GM13976 (cell line): ENCODE measurements around the gene CASP9.

ENCODE experiments used
- DNase-seq: peaks from one replicate; pipeline ENCODE4 v3.0.0; 2012; ENCODE audit warnings: low spot score
- CTCF ChIP-seq: IDR thresholded peaks from 2 replicates; pipeline ENCODE4 v1.5.1; 2012; ENCODE audit warnings: borderline replicate concordance, mild to moderate bottlenecking; ENCODE audit not compliant: insufficient read depth; ENCODE audit errors: extremely low read depth, missing control alignments, control extremely low read depth
- in situ Hi-C: fragments of 300-500 bp; cut with MboI; formaldehyde crosslinking; loops from one replicate; pipeline ENCODE4 v1.12.0; 2022; ENCODE audit warnings: low sequenced_read_pairs, mixed read lengths, inconsistent platforms; ENCODE audit not compliant: unreplicated experiment

CASP9 gene

GRCh38 chr1:15452216-15452615, 71.8 kb downstream of the CASP9 start:
- no peak for DNase-seq
- in situ Hi-C loops = no loop called here
- TF ChIP-seq CTCF = no peak

GRCh38 chr1:15451014-15451722, 72.8 kb downstream of the CASP9 start:
- no peak for DNase-seq
- in situ Hi-C loops = no loop called here
- no peak for TF ChIP-seq CTCF

GRCh38 chr1:15449567-15449966, 74.4 kb downstream of the CASP9 start:
- in situ Hi-C loops = no loop called here
- TF ChIP-seq CTCF = no peak
- no peak for DNase-seq

GRCh38 chr1:15448877-15449462, 75.0 kb downstream of the CASP9 start:
- no peak for TF ChIP-seq CTCF
- in situ Hi-C loops = no loop called here
- no peak for DNase-seq

- TF ChIP-seq CTCF = no peak
- in situ Hi-C loops = no loop called here
- DNase-seq = no peak
These were observed 77.8 kb downstream of the CASP9 start for GRCh38 chr1:15446212-15446611.

GRCh38 chr1:15445390-15446122, 78.5 kb downstream of the CASP9 start:
- in situ Hi-C loops = no loop called here
- no peak for DNase-seq
- no peak for TF ChIP-seq CTCF
